ENCODE results near the gene LAMA2. TPM values are rescaled to one million over a fixed set of nuclear protein-coding genes. Genes with fewer than 3 reads are reported as not detected.

LAMA2 gene
- total RNA-seq, 2 donors from 2014 or later: 111 to 217 TPM

DNA sequence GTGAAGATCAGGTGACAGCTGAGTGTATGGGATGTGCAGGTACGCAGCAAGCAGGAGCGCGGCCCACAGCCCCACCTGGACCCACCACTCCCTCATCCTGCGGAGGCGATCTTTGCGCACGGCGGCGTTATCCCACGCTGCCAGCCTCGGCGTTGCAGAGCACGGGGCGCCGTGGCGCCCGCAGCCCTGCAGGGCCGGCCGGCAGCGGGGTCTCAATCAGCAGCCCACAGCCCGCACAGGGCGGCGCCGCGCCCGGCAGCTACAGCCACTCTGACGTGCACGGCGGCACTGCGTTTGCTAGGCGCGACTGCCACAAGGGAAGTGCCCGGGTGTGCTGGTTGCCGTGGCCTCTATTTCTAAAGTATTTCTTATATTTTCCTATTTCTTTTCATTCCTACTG, 46.9 kb downstream of the LAMA2 start:
- DNase-seq (ENCODE audit: low spot score) (no peak), ATAC-seq (ENCODE audit: insufficient number of reproducible peaks, low FRiP score, low read depth) (no peak)
- Histone ChIP-seq H3K9me3 (no peaks in the 10 kb centered on the region), H3K4me1 (ENCODE audit: control insufficient read depth in 1 of 2, low read depth in 2 of 2) (no peaks in the 10 kb centered on the region), H3K27ac (no peak overlapping the region), H3K27me3 (replicated peaks; ENCODE audit: insufficient read depth) (no peaks in the 10 kb centered on the region), H3K36me3 (no peaks in the 10 kb centered on the region), H3K4me3 (no peak overlapping the region)
- TF ChIP-seq, protein P1, sequence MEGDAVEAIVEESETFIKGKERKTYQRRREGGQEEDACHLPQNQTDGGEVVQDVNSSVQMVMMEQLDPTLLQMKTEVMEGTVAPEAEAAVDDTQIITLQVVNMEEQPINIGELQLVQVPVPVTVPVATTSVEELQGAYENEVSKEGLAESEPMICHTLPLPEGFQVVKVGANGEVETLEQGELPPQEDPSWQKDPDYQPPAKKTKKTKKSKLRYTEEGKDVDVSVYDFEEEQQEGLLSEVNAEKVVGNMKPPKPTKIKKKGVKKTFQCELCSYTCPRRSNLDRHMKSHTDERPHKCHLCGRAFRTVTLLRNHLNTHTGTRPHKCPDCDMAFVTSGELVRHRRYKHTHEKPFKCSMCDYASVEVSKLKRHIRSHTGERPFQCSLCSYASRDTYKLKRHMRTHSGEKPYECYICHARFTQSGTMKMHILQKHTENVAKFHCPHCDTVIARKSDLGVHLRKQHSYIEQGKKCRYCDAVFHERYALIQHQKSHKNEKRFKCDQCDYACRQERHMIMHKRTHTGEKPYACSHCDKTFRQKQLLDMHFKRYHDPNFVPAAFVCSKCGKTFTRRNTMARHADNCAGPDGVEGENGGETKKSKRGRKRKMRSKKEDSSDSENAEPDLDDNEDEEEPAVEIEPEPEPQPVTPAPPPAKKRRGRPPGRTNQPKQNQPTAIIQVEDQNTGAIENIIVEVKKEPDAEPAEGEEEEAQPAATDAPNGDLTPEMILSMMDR (IDR thresholded peaks at IDR 0.05): no peak

DNA sequence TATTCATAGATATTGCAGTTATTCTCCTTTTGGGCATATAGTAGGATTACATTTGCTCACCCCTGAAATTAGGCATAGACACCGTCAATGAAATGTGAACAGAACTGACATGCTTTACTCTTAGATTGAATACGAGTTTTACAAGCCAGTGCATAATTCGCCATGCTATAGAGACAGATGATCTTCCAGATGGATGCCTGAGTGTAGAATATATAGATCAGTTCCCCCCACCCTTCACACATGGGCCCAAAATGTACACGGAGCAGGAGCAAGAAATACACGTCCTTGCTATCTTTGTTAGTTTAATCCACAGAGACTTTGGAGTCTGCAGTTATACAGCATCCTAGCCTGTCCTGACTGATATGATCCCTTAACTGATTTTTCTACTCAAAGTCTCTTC, 47.4 kb downstream of the LAMA2 start:
- DNase-seq (ENCODE audit: low spot score) (no peak), ATAC-seq (ENCODE audit: insufficient number of reproducible peaks, low FRiP score, low read depth) (no peak)
- no peak overlapping the region for H3K4me3 ChIP-seq
- no peaks in the 10 kb centered on the region for H3K36me3 ChIP-seq
- H3K27ac ChIP-seq: no peak overlapping the region
- no peaks in the 10 kb centered on the region for H3K4me1 ChIP-seq (ENCODE audit: control insufficient read depth in 1 of 2, low read depth in 2 of 2)
- TF ChIP-seq, protein P1 (IDR thresholded peaks at IDR 0.05): no peak
- H3K27me3 ChIP-seq (replicated peaks; ENCODE audit: insufficient read depth): no peaks in the 10 kb centered on the region
- H3K9me3 ChIP-seq: no peaks in the 10 kb centered on the region

DNA sequence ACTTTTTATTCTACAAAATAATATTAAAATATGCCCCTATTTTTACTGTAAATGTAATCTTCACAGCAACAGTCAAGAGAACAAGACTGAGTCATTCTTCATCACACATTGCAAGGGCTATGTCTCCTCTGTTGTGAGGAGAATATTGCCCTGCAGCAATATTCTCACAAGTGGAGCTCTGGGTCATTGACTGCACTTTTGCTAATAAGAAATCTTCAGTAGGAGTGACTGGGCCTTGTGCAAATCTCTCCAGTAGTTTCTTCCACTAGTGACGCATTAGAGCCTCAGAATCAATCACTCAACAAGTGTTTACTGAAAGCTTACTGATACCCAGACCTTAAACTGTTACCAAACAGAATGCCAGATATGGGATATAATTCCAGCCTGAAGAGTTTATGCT, 49.1 kb downstream of the LAMA2 start:
- DNase-seq (ENCODE audit: low spot score) (no peak), ATAC-seq (ENCODE audit: insufficient number of reproducible peaks, low FRiP score, low read depth) (no peak)
- Histone ChIP-seq H3K9me3 (no peaks in the 10 kb centered on the region), H3K4me1 (ENCODE audit: control insufficient read depth in 1 of 2, low read depth in 2 of 2) (no peaks in the 10 kb centered on the region), H3K36me3 (no peaks in the 10 kb centered on the region), H3K27me3 (replicated peaks; ENCODE audit: insufficient read depth) (no peaks in the 10 kb centered on the region), H3K4me3 (no peak overlapping the region), H3K27ac (no peak overlapping the region)
- TF ChIP-seq, protein P1 (IDR thresholded peaks at IDR 0.05): no peak

DNA sequence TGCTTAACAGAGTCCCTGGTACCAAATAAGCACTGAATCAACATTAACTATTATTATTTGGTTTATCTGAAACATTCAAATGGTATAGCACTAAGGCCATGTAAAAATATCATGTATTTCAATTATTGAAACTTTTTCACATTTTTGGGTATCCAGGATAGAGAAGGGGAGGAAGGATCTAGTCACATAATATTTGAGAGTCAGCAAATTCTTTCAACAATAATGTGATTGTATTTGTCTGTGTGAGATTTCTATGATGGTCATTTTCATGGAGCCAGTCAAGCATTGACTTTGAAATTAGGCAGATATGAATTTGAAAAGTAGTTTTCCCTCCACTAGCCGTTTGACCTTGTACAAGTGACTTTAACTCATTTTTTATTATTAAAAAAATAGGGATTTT, 67.9 kb downstream of the LAMA2 start:
- no peaks in the 10 kb centered on the region for H3K27me3 ChIP-seq (replicated peaks; ENCODE audit: insufficient read depth)
- ATAC-seq (ENCODE audit: insufficient number of reproducible peaks, low FRiP score, low read depth) (no peak), DNase-seq (ENCODE audit: low spot score) (no peak)
- no peak overlapping the region for H3K4me3 ChIP-seq
- TF ChIP-seq, protein P1 (IDR thresholded peaks at IDR 0.05): no peak
- no peak overlapping the region for H3K27ac ChIP-seq
- no peaks in the 10 kb centered on the region for H3K36me3 ChIP-seq
- H3K4me1 ChIP-seq (ENCODE audit: control insufficient read depth in 1 of 2, low read depth in 2 of 2): no peaks in the 10 kb centered on the region
- H3K9me3 ChIP-seq: no peaks in the 10 kb centered on the region

DNA sequence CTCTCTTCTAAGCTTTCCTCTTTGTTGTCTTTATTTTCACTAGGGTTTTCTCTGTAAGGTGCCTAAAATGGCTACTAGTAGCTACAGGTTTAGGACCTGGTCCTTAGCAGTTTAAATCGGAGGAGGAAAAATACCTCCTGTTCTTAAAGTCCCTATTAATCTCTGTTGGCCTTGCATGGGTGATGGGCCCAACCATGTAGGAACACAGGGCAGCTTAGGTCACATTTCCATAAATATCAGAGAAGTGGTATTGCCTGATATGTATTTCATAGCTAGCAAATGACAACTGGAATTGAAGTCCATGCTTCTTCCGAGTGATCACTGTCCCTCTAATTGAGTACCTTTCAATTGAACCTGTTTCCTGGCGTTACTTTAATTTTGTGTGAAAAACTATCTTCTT, 70.0 kb downstream of the LAMA2 start:
- H3K9me3 ChIP-seq: no peaks in the 10 kb centered on the region
- no peak for ATAC-seq (ENCODE audit: insufficient number of reproducible peaks, low FRiP score, low read depth)

More for the DNA sequence above, 70.0 kb downstream of the LAMA2 start:
- Histone ChIP-seq H3K27me3 (replicated peaks; ENCODE audit: insufficient read depth) (no peaks in the 10 kb centered on the region), H3K4me1 (ENCODE audit: control insufficient read depth in 1 of 2, low read depth in 2 of 2) (no peaks in the 10 kb centered on the region), H3K27ac (no peak overlapping the region), H3K36me3 (no peaks in the 10 kb centered on the region), H3K4me3 (no peak overlapping the region)
- DNase-seq (ENCODE audit: low spot score): no peak
- TF ChIP-seq, protein P1 (IDR thresholded peaks at IDR 0.05): no peak
